Activated CD4-positive, alpha-beta T cell treated with anti-CD3 and anti-CD28 coated beads, Interleukin-2, amount 50 U/mL, for 48 hours (primary cell): Measurements from ENCODE around the gene HSD17B8.
"Not testable (repeated sequence)": the region's sequence is repeated elsewhere in the genome, so short reads cannot be mapped to it uniquely, and the experiment has no call there.

Experiments
- DNase-seq, 2 experiments: peaks; one replicate each; pipeline ENCODE4 v3.0.0-alpha.2; 2020

Gene HSD17B8

DNA sequence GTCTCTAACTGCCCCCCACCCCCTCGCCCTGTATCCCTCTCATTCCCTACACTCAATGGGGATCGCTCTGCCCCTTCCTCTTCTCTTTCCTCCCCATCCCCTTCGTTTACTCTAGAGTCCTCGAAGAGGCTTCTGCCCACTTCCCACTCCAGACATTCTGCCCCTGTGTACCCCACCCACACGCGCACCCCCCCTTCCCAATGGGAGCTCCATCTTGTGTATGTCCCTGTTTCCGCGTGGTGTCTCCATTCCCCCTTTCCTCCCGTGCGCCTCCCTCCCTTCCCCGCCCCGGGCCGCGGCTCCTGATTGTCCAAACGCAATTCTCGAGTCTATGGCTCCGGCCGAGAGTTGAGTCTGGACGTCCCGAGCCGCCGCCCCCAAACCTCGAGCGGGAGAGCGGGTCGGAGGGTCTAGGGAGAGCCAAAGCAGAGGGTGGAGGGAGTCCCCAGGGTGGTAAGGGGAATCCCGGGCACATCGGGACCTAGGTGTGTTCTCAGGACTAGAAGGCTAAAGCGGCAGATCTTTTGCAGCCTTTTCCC lies 3.2 kb downstream of the HSD17B8 start:
- no peak for DNase-seq

DNA sequence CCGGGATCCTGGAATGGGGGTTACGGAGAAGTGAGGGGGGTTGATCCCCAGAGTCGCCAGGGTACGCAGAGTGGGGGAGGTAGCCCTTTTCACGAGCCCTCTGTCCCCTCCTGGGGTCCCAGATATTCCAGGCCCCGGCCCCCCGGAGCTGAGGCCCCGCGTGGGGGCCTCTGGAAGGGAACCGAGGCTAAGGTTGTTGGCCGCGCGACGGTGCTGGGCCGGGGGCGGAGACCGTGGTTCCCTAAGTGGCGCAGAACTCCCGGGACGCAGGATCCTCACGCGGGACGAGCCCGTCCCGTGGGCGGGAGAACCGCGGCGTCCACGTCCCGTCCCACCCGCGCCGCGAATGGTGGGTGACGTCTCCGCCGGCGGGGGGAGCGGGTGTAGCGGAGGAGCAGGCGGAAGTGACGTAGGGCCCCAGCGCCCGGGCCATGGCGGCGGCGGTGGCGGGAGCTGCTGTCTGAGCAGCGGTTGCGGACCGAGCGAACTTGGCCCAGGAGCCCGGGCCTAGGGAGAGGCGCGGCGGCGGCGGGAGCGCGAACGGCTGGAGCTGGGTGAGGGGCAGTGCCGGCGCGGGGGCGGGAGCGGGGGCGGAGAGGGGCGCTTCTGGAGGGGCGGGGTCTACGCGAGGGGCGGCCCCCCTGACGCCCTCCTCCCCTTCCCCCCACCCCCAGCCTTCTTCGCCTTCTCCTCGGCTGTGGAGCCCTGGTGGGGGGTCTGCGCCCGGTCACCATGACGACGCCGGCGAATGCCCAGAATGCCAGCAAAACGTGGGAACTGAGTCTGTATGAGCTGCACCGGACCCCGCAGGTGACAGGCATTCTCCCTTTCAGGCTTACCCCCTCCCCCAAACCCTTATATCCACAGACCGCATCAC lies 3.9 kb downstream of the HSD17B8 start, which contains the start of gene RING1:
TSS of gene RING1 (plus strand) at position 410 of the 877 bp plus-strand sequence. CDS start at position 733, 323 bp downstream.
- DNase-seq = peak; percentile 82 to 87

DNA sequence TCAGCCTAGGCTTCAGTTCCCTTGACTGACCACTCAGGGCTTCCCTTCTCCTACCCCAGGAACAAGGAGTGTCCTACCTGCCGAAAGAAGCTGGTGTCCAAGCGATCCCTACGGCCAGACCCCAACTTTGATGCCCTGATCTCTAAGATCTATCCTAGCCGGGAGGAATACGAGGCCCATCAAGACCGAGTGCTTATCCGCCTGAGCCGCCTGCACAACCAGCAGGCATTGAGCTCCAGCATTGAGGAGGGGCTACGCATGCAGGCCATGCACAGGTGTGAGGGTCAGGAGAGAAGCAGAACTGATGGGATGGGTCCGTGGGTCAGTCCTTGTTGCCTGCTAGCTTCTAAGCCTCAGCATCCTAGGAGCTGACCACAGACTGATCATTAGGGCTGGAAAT lies 5.4 kb downstream of the HSD17B8 start:
- no peak for DNase-seq

DNA sequence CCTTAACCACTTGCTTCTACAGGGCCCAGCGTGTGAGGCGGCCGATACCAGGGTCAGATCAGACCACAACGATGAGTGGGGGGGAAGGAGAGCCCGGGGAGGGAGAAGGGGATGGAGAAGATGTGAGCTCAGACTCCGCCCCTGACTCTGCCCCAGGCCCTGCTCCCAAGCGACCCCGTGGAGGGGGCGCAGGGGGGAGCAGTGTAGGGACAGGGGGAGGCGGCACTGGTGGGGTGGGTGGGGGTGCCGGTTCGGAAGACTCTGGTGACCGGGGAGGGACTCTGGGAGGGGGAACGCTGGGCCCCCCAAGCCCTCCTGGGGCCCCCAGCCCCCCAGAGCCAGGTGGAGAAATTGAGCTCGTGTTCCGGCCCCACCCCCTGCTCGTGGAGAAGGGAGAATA lies 6.7 kb downstream of the HSD17B8 start:
- DNase-seq = no peak

DNA sequence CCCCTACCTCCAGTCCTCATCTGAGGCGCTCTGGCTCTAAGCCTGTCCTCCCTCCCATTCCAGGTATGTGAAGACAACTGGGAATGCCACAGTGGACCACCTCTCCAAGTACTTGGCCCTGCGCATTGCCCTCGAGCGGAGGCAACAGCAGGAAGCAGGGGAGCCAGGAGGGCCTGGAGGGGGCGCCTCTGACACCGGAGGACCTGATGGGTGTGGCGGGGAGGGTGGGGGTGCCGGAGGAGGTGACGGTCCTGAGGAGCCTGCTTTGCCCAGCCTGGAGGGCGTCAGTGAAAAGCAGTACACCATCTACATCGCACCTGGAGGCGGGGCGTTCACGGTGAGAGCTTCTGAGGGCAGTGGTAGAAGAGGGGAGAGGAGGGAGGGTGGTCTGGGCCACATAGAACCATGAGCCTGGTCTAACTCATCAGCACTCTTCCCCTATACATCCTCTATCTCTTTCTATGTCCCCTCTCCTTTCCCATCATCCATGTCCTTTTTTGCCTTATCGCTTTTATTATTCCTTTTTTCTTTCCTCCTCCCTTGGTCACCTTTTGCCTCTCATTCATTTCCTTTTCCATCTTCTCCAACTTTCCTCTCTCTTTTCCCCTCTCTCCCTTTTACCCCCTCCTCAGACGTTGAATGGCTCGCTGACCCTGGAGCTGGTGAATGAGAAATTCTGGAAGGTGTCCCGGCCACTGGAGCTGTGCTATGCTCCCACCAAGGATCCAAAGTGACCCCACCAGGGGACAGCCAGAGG lies 7.4 kb downstream of the HSD17B8 start:
- DNase-seq = no peak

DNA sequence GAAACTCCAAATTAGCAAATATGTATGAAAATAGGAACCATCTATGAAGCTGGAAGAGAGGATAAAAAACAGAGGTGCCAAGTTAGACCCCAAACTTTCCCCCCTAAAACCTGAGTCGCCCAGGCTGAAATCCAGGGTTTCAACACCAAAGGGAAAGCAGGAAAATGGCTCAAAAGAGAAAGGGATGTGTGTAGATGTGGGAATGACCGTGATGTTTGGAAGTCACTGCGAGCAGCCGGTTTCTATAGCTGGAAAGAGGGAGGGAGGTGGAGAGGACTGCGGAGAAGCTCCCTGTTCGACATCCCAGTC lies 8.4 kb downstream of the HSD17B8 start:
- DNase-seq = no peak

DNA sequence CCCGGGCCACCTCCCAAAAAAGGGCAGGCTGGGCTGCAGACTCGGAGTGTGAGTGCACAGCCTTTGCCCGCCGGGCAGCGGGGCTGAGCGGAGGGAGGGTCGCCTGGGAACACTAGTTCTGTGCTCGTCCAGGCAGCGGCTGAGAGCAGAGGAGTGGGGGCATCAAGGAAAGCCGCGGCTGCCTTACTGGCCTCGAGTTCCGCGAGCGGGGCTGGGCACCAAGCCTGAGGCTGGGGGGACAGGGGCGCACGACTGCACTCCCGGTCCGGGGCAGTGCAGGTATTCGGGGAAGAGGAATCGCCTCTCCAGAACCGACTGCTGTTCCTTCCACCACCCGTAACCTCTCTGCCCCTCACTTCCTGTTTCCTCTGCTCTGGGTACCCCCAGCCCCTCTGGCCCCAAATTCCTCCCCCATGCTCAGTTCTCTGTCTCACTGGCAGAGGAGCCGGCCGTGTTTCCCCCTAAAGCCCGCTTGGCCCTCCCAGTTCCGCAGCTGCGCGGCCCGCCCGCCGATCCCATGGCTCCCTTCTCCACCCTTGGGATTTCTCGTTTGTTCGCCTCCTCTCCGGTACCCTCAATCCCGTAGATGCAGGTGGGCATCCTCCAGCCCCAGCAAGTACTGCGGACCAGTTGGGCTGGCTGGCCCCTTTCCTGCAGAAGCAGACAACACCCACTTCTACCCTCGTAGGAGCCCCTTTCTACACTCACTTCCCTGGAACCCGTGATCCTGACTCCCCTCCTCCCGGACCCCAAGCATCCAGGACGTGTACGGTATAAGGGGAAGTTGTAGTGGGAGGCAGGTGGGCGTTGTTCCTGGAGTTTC lies 8.9 kb downstream of the HSD17B8 start:
- DNase-seq = peak in 1 of 2 experiments; percentile 36

DNA sequence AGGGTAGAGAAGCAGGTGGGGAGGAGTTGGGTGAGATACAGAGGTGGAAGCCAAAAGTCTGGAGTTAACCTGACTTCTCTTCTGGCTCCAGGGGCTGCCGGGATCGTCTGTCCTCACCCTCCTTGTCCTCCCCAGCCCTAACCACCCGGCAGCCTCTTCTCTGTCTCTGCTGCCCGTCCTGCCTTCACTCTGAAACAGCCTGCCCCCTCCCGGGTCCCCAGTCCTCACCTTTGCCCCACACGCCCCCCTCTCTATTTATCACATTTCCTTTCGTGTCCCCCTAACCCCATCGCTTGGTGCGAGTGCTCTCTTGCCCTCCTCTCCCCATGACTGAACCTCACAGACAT lies 9.5 kb downstream of the HSD17B8 start:
- no peak for DNase-seq

DNA sequence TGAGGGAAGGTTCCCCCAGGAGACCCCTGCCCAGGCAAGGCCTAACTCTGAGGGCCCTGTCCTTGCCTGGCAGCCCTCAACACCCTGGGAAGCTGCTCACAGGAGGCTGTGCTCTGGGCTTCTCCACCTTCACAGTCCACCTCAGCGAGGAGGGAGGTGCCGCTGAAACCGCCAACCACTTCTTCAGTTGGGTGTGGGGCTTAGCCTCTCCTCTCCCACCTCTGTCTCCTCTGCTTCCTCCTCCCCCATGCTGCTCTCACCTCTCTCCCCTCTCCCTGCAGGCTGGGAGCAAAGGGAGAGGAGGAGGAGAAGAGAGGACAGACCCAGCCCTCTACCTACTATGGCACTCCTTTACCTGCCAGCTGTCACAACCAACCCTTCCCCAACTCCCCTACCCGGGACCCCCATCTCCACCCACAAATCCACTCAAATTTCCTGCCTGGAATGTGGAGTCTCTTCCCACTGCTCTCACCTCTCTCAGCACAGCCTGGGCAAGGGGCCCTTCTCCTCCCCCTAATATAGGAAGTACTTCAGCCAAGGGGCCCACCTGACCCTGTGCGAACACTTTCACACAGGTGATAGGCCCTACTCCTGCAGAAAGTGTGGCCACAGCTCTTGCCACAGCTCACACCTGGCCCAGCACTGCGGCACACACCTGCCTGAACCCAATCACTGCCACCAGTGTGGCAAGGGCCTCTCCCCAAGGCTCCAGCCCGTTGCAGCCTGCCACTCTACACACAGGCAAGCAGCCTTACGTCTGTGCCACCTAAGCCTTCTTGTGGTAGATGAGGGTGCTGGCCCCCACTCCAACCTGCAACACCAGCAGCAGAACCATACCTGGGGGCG lies 11.0 kb downstream of the HSD17B8 start:
- no peak for DNase-seq

DNA sequence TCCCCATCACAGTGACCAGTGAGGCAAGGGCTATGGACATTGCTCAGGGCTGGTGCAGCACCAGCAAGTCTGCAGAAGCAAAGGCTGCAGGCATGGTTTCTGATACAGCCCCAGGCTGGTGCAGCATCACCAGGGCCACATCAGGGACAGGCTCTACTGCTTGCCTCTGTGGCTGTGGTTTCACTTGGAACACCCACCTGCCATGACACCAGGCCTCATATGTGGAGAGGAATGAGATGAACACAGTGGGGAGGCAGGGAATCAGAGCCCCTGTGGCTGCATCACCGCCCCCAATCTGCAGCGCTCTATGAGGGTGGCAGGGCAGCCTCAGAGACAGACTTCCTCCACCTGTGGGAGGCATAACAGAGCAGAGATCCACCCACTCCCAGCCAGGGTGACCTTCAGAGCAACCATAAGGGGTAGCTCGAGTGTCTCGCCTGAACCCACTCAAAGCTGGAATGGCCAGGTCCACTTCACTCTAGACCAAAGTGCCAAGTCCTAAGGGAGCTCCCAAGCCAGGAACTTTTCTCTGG lies 11.7 kb downstream of the HSD17B8 start:
- no peak for DNase-seq

DNA sequence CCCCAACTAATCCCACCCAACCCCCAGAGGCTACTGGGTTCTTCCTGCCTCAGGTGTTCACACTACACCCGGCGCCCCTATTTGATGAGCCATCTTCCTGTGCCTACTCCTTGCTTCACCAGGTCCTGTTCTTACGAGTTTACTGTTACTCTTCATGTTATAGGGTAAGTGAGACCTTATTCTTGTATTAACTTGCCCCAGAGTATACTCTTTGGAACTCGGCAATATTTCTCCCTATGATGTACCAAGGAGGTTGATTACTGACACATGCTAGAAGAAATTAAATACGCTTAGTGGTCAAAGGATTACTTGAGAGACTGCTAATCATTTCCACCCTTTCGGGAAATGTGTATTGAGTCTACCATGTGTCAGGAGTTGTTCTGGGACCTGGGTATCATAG lies 12.8 kb downstream of the HSD17B8 start:
- no peak for DNase-seq

DNA sequence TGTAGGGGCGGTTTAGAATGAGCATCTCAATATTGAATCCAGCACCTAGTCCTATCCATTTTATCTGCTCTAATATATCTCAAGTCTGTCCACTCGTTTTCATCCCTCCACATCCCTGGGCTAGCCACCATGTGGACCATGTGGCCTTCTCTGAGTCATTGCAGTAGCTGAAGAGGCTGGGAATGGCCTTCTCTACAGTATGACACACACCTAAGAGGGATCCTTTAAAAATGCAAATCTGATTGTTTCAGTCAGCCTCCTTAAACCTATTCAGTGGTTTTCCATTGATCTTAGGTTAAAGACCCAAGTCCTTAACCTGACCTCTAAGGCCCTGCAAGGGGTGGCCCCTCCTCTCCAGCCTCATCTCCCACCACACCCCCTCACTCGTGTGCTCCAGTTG lies 13.2 kb downstream of the HSD17B8 start:
- DNase-seq = no peak

DNA sequence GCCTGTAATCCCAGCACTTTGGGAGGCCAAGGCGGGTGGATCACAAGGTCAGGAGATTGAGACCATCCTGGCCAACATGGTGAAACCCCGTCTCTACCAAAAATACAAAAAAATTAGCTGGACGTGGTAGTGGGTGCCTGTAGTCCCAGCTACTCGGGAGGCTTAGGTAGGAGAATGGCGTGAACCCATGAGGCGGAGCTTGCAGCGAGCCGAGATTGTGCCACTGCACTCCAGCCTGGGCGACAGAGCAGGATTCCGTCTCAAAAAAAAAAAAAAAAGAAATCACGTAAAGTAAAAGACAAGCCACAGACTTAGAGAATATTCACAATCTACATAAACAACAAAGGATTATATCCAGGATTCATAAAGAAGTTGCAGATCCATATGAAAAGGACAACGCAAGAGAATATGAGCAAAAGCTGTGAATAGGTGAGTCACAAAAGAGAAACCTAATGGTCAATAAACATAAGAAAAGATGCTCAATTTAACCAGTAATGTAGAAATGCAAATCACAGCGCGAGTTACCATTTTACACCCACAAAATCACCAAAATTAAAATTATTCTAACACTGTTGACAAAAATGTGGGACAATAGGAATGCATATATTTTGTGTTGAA lies 22.2 kb downstream of the HSD17B8 start:
- DNase-seq = not testable (repeated sequence)

DNA sequence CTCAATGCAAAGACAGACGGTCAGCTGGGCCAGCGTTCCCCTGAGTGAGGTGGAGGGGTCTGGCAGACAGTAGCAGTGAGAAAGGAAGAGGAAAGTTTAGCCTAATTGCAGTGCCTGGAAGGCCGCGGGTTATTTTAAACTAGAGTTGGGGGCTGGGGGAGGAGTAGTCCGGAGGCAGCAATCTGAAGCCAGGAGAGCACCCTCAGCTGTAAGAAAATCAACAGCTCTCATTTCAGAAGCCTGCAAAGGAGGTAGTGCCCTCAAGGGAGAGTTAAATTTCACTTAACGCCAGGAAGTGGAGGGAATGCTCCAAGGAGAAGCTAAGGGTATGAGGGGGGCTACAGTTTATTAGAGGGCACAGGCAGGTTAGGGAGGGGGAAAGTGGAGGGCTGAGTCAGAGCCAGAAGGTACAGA lies 30.8 kb downstream of the HSD17B8 start:
- DNase-seq = no peak

DNA sequence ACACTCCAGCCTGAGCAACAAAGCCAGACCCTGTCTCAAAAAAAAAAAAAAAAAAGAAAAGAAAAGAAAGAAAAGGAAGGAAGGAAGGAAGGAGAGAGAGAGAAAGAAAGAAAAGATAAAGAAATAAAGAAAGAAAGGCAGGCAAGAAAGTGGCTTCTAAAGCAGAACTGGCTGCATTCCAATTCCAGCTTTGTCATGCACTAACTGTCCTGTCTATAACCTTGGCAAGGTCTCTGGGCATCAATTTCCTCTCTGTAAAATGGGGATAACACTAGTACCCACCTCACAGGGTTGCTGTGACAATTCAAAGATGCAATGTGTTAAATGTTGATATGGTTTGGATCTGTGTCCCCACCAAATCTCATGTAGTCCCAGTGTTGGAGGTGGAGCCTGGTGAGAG lies 31.9 kb downstream of the HSD17B8 start:
- DNase-seq = no peak

DNA sequence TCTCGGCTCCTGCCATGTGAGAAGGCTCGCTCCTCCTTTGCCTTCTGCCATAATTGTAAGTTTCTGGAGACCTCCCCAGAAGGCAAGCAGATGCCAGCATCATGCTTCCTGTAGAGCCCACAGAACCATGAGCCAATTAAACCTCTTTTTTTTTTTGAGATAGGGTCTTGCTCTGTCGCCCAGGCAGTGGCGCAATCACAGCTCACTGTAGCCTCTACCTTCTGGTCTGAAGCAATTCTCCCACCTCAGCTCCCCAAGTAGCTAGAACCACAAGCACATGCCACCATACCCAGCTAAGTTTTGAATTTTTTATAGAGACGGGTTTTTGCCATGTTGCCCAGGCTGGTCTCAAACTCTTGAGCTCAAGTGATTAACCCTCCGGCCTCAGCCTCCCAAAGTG lies 32.4 kb downstream of the HSD17B8 start:
- no peak for DNase-seq

DNA sequence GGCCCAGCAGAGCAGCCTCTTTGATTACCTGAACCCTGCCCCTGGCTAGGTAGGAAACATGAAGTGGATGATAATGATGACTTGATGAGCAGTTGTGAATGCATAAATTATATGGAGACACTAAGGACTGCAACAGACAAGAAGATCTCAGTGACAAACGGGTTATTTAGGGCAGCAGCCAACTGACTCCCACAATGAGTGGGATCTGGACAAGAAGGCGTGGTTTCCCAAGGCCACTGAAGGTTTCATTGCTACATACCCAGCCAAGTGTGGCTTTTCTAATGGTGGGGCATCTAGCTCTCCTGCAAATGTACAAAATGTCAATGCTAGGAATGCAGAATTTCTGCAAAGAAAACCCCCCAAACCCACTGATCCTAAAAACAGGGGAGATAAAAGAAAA lies 33.3 kb downstream of the HSD17B8 start:
- DNase-seq = no peak

DNA sequence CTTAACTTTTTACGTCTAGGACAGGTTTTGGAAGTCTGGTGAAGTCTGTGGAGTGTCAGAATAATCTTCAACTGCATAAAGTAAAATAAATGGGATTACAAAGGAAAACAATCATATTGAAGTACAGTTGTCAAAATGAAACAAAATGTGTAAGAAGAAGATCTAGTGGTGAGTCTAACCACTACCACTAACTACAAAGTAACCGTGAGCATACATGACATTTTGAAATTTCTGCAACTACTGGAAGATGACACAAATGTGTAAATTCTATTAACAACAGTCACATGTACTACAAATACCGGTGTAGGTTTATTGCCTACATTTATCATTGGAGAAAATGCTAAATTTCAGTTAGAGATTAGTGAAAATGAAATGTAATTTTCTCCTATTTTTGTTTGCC lies 37.5 kb downstream of the HSD17B8 start:
- DNase-seq = no peak

DNA sequence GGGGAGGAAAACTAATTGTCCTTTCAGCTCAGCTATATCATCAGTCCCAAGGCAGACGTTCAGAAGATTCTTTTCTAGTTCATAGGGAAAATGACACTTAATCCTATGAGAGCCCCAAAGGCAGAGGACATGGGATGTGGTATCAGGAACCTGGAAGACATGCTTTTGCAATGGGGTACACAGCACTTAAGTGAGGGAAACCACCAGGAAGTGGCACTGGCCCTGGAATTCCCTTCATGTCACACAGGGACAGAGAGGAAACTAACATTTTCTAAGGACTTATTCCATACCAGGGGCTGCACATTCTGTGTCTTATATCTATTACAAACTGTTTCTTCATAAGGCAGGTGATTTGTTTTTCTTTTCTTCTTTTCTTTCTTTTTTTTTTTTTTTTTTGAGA lies 39.0 kb downstream of the HSD17B8 start:
- DNase-seq = no peak

DNA sequence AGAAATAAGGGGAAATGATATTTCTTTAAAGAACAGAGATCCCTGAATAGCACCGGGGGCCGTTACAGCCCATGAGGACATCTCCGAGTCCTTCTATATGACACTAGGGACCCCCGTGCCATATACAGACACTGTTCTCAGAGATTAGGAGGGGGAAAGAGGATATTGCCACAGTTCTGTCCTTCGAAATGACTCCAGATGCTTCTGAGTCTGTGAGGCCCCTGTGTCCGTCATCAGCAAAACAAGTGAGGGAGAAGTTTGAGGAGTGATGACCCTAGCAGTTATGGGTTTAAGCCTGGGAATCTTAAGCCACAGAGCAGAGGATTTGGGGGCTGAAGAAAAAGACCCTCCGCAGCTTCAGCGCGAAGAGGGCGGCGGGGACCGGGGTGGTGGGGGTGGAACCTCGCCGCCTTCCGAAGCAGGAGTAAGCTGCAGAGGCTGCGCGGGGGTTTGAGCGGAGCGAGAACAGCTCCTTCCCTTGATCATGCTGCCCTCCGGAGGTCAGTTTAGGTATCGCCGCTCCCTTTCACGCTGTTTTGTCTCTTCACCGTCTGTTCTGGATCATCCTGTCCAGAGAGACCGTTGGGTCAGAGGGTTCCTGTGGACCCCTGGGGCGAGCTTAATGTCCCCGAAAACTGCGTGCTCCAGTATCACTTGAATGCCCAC lies 43.7 kb downstream of the HSD17B8 start:
- peak; percentile 97 for DNase-seq

DNA sequence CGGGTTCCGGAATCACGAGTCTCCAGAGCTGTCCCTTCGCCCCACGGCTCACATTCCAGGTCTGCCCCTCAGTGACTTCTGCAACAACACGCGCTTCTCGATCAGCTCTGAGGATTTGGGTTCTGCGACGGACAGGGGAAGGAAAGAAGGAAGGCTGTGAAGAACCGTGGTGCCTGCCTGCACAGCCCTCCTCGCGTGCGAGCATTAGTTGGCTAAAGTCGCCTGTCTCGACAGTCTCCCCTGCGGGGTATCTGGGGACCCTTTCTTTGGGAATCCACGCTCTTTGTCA lies 44.1 kb downstream of the HSD17B8 start:
- no peak for DNase-seq
